HepG2 (cell line): Measurements from ENCODE around the gene COMT. TPM values are rescaled to one million over a fixed set of nuclear protein-coding genes. Genes with fewer than 3 reads are reported as not detected.

Experiments
- ATAC-seq: fragments of 200-7000 bp; cut with Tn5 transposase; 3 replicates; pipeline ENCODE4 v1.9.1; 2020; ENCODE audit warnings: mild to moderate bottlenecking, moderate library complexity
- BruUV-seq: library from RNA; stranded (reverse); fragments of 400-500 nt; replicated peaks from 2 replicates; lab custom pipeline; 2021; lab: Mats Ljungman, UMichigan
- CTCF ChIA-PET: fragments of 300-600 bp; formaldehyde crosslinking; extraction: SDS; loops from one replicate; lab custom pipeline; 2021; ENCODE audit warnings: low total read pairs, inconsistent platforms, low intra/inter-chr PET ratio; lab: Yijun Ruan, JAX
- POLR2A ChIA-PET: fragments of 350-600 bp; sonication (Branson Sonifier 250); formaldehyde crosslinking; loops from one replicate; lab custom pipeline; 2020; ENCODE audit warnings: antibody characterized with exemption, inconsistent platforms; lab: Yijun Ruan, JAX
- DNase-seq: peaks from one replicate; pipeline ENCODE4 v3.0.0-alpha.2; 2015; ENCODE audit warnings: low spot score
- FAIRE-seq: peaks from 3 replicates; lab custom pipeline; 2011; peaks lifted over from hg19 to GRCh38; lab: Jason Lieb, UNC
- H2AFZ ChIP-seq: one replicate; pipeline ENCODE4 v1.6.1; 2011; ENCODE audit warnings: low read length, inconsistent platforms
- H3K27ac ChIP-seq: fragments of 300-600 bp; 3 replicates; pipeline ENCODE4 v1.8.0; 2011; ENCODE audit warnings: mixed run types, mild to moderate bottlenecking, mixed read lengths, low read length, inconsistent platforms; ENCODE audit not compliant: insufficient read depth; ENCODE audit errors: extremely low read length
- H3K27me3 ChIP-seq, 2 experiments: fragments of 200-600 bp in 1 of 2; 2 replicates in 1 of 2; 3 replicates in 1 of 2; pipeline versions ENCODE4 v1.6.0 to v1.8.0; 2011; ENCODE audit warnings: low read length in 2 of 2, mild to moderate bottlenecking in 2 of 2, moderate library complexity in 2 of 2, inconsistent platforms in 1 of 2; ENCODE audit not compliant: insufficient read depth in 2 of 2, control insufficient read depth in 1 of 2
- H3K36me3 ChIP-seq, 2 experiments: fragments of 200-600 bp in 1 of 2; replicated peaks in 1 of 2; 2 replicates in 1 of 2; 3 replicates in 1 of 2; pipeline versions ENCODE4 v1.5.1 to v1.8.0; 2011; ENCODE audit warnings: low read length in 2 of 2, inconsistent platforms in 1 of 2; ENCODE audit not compliant: insufficient read depth in 2 of 2, control insufficient read depth in 1 of 2
- H3K4me1 ChIP-seq: 2 replicates; pipeline ENCODE4 v1.5.1; 2012; ENCODE audit warnings: low read length, inconsistent platforms; ENCODE audit not compliant: insufficient read depth
- H3K4me2 ChIP-seq: 2 replicates; pipeline ENCODE4 v1.6.0; 2011; ENCODE audit warnings: low read depth, low read length, inconsistent platforms
- H3K4me3 ChIP-seq, 3 experiments: fragments of 200-600 bp in 1 of 3; sonication (generic), shearing (Covaris generic) in 1 of 3; replicated peaks in 1 of 3; 2 replicates each; pipeline ENCODE4 v1.5.1; 2011 to 2016; ENCODE audit warnings: low read length in 3 of 3, inconsistent platforms in 2 of 3, low read depth in 2 of 3, mild to moderate bottlenecking in 2 of 3, control low read depth in 1 of 3, mixed read lengths in 1 of 3; ENCODE audit not compliant: insufficient read depth in 1 of 3
- H3K79me2 ChIP-seq: one replicate; pipeline ENCODE4 v1.6.1; 2011; ENCODE audit warnings: low read length, inconsistent platforms; ENCODE audit not compliant: insufficient read depth
- H3K9ac ChIP-seq: 2 replicates; pipeline ENCODE4 v1.6.0; 2011; ENCODE audit warnings: mild to moderate bottlenecking, low read depth, low read length, inconsistent platforms; ENCODE audit not compliant: insufficient read depth
- H3K9me3 ChIP-seq: 2 replicates; pipeline ENCODE4 v1.5.1; 2012; ENCODE audit warnings: mild to moderate bottlenecking, low read length
- H4K20me1 ChIP-seq: 2 replicates; pipeline ENCODE4 v1.6.0; 2011; ENCODE audit warnings: inconsistent platforms, mild to moderate bottlenecking, low read length, moderate library complexity; ENCODE audit not compliant: insufficient read depth
- ATF1 ChIP-seq: IDR thresholded peaks from 2 replicates; pipeline ENCODE4 v1.6.1; 2016; ENCODE audit warnings: mild to moderate bottlenecking, control low read depth
- CAMTA2 ChIP-seq: sonication (generic); formaldehyde crosslinking; IDR thresholded peaks from 2 replicates; pipeline ENCODE4 v1.4.0; 2020; ENCODE audit warnings: mild to moderate bottlenecking, missing genetic modification reagents, borderline replicate concordance
- FOXO1 ChIP-seq: sonication (generic); formaldehyde crosslinking; IDR thresholded peaks from 2 replicates; pipeline ENCODE4 v1.4.0; 2020; ENCODE audit warnings: missing genetic modification reagents
- HIVEP1 ChIP-seq: sonication (generic); formaldehyde crosslinking; IDR thresholded peaks from 2 replicates; pipeline ENCODE4 v1.4.0; 2020; ENCODE audit warnings: mild to moderate bottlenecking, missing genetic modification reagents
- HOXA3 ChIP-seq: sonication (generic); formaldehyde crosslinking; IDR thresholded peaks from 2 replicates; pipeline ENCODE4 v1.5.0; 2020; ENCODE audit warnings: missing genetic modification reagents
- JUN ChIP-seq: sonication (generic); formaldehyde crosslinking; IDR thresholded peaks from 2 replicates; pipeline ENCODE4 v1.4.0; 2020; ENCODE audit warnings: mild to moderate bottlenecking, missing genetic modification reagents
- MEIS2 ChIP-seq: sonication (generic); formaldehyde crosslinking; IDR thresholded peaks from 2 replicates; pipeline ENCODE4 v1.9.0; 2021; ENCODE audit warnings: mild to moderate bottlenecking, missing genetic modification reagents
- MLLT10 ChIP-seq: sonication (generic); formaldehyde crosslinking; IDR thresholded peaks from 2 replicates; pipeline ENCODE4 v1.4.0; 2020; ENCODE audit warnings: missing genetic modification reagents
- REL ChIP-seq: sonication (generic); formaldehyde crosslinking; conservative IDR thresholded peaks from 2 replicates; pipeline ENCODE4 v1.8.0; 2022; ENCODE audit warnings: mild to moderate bottlenecking, missing genetic modification reagents, moderate library complexity
- ZC3H13 ChIP-seq: sonication (generic); formaldehyde crosslinking; IDR thresholded peaks from 2 replicates; pipeline ENCODE4 v1.8.1; 2023; ENCODE audit warnings: mild to moderate bottlenecking, missing genetic modification reagents, moderate library complexity
- ZFP91 ChIP-seq: sonication (generic); formaldehyde crosslinking; IDR thresholded peaks from 2 replicates; pipeline ENCODE4 v1.9.0; 2022; ENCODE audit warnings: missing genetic modification reagents, mild to moderate bottlenecking, borderline replicate concordance
- ZNF468 ChIP-seq: sonication (generic); formaldehyde crosslinking; IDR thresholded peaks from 2 replicates; pipeline ENCODE4 v1.8.0; 2022; ENCODE audit warnings: mild to moderate bottlenecking, moderate library complexity, missing genetic modification reagents
- ZNF687 ChIP-seq: sonication (generic); formaldehyde crosslinking; IDR thresholded peaks from 2 replicates; pipeline ENCODE4 v1.5.1; 2020; ENCODE audit warnings: mild to moderate bottlenecking, missing genetic modification reagents, moderate library complexity
- ZNF691 ChIP-seq: sonication (generic); formaldehyde crosslinking; IDR thresholded peaks from 2 replicates; pipeline ENCODE4 v1.4.0; 2020; ENCODE audit warnings: missing genetic modification reagents, low read depth, mild to moderate bottlenecking, borderline replicate concordance
- ZSCAN5A ChIP-seq: sonication (generic); formaldehyde crosslinking; IDR thresholded peaks from 2 replicates; pipeline ENCODE4 v1.8.0; 2022; ENCODE audit warnings: mild to moderate bottlenecking, missing genetic modification reagents, borderline replicate concordance
- WGBS: methylation state at CpG from one replicate; pipeline ENCODE4 v1.1.6; 2017; ENCODE audit warnings: low lambda C conversion rate; 5-methylcytosine and 5-hydroxymethylcytosine counted together
- in situ Hi-C: cut with HindIII; loops from 2 replicates; pipeline ENCODE4 v1.10.0; 2017; ENCODE audit warnings: low pct_unique_long_range_greater_than_20kb; ENCODE audit not compliant: extremely low pct_ligation_motif_present
- intact Hi-C: fragments of 100-400 bp; cut with micrococcal nuclease; formaldehyde crosslinking; loops from one replicate; pipeline ENCODE4 v1.10.0; 2022; ENCODE audit not compliant: unreplicated experiment
- polyA plus RNA-seq, 8 experiments: library from polyadenylated mRNA; depleted of rRNA in 3 of 8; stranded (reverse) in 7 of 8; unstranded in 1 of 8; fragments of >200 nt; fragmentation: Illumina TruSeq in 4 of 8; extraction: Trizol in 4 of 8; gene quantifications; 2 replicates each; pipeline versions ENCODE4 v1.2.1 to v1.2.3, GENCODE V29; 2011 to 2016; ENCODE audit warnings: low read depth in 4 of 8, missing spikeins in 1 of 8, mixed read lengths in 1 of 8; ENCODE audit not compliant: insufficient read depth in 1 of 8
- total RNA-seq, 5 experiments: library from RNA; depleted of rRNA; stranded (reverse); fragments of >200 nt; fragmentation: Illumina TruSeq; extraction: Trizol; gene quantifications; 2 replicates each; pipeline ENCODE4 v1.2.3, GENCODE V29; 2016; ENCODE audit warnings: low read depth in 1 of 5

COMT gene
- total and polyA plus RNA-seq, 2 of the 13 experiments (the other 11 are each of a cell fraction or from before 2014, with no cell fraction given): 156 to 162 TPM

- TF ChIP-seq ZNF687 (CRISPR knock-in tag): peak; percentile 76
- TF ChIP-seq HOXA3: peak; percentile 30; the same call in 1 of the 2 replicates
Measured at GRCh38 chr22:19961201-19961580, 19.6 kb downstream of the COMT start (continued).

GRCh38 chr22:19961868-19962245 is 20.3 kb downstream of the COMT start:
- in situ Hi-C loops: no loop called here
- CTCF ChIA-PET: no interaction called here
- no TSS peak for BruUV-seq
- no peak for TF ChIP-seq ZC3H13 (CRISPR knock-in tag)
- TF ChIP-seq ZFP91 (CRISPR knock-in tag): no peak
- TF ChIP-seq ZSCAN5A (CRISPR knock-in tag): no peak
- no peak for TF ChIP-seq ZNF468 (CRISPR knock-in tag)
- 0 out of 2 replicates have a peak, but pooled peaks have one; percentile 46 for TF ChIP-seq CAMTA2 (CRISPR knock-in tag)
- TF ChIP-seq MLLT10 (CRISPR knock-in tag): no peak
- TF ChIP-seq HIVEP1 (CRISPR knock-in tag): 0 out of 2 replicates have a peak, but pooled peaks have one; percentile 34
- TF ChIP-seq MEIS2 (CRISPR knock-in tag): no peak
- TF ChIP-seq ZNF691 (CRISPR knock-in tag): 0 out of 2 replicates have a peak, but pooled peaks have one; percentile 7
- TF ChIP-seq JUN (CRISPR knock-in tag): no peak
- 0 out of 2 replicates have a peak, but pooled peaks have one; percentile 41 for TF ChIP-seq REL (CRISPR knock-in tag)
- 0 out of 2 replicates have a peak, but pooled peaks have one; percentile 0 for TF ChIP-seq FOXO1
- no peak for TF ChIP-seq ATF1 (CRISPR knock-in tag)

More at GRCh38 chr22:19961868-19962245, 20.3 kb downstream of the COMT start:
- intact Hi-C loops: no loop called here
- Histone ChIP-seq H3K9me3 (no peaks in the 10 kb centered on the region), H3K79me2 (peaks cover 12% of the 10 kb centered on the region), H3K4me3 (peak overlapping the region in 1 of 3 experiments; percentile 75; a peak in 1 of 6 replicates), H3K36me3 (peaks cover 8 to 25% of the 10 kb centered on the region in 2 experiments; a peak in 3 of 5 replicates), H4K20me1 (no peaks in the 10 kb centered on the region; the same call in 1 of the 2 replicates), H3K9ac (peak overlapping the region; percentile 75), H3K4me1 (peaks cover 70% of the 10 kb centered on the region), H3K4me2 (peak overlapping the region; percentile 96), H3K27me3 (no peaks in the 10 kb centered on the region), H3K27ac (peak overlapping the region; percentile 99), H2AFZ (no peak overlapping the region)
- POLR2A ChIA-PET: interaction anchor here (1.0 to 1.8 kb wide), 5 partner anchors 10 to 156 kb away, joined by 4 to 15 read pairs (median 7); partner anchors contain the start of genes COMT, TANGO2, TRMT2A and TXNRD2
- WGBS: 90% methylated on average over 2 of the region's 8 CpGs
- ATAC-seq (no peak), DNase-seq (no peak), FAIRE-seq (no peak)
